CD8-positive, alpha-beta memory T cell (primary cell): ENCODE results near the gene ZFHX3. TPM values are rescaled to one million over a fixed set of nuclear protein-coding genes. Genes with fewer than 3 reads are reported as not detected.

Experiments used
- CTCF ChIA-PET: fragments of 350-600 bp; sonication (Branson Sonifier 250); formaldehyde crosslinking; loops from one replicate; lab custom pipeline; 2021; ENCODE audit warnings: antibody characterized with exemption; lab: Charles Lee
- POLR2A ChIA-PET: fragments of 350-600 bp; sonication (Branson Sonifier 250); formaldehyde crosslinking; loops from one replicate; lab custom pipeline; 2021; ENCODE audit warnings: antibody characterized with exemption; lab: Charles Lee
- DNase-seq, 5 donors: peaks; one replicate each; pipeline versions ENCODE4 v3.0.0 to v3.0.0-alpha.2; 2020 to 2022; ENCODE audit warnings: mixed read lengths in 1 of 5
- H3K27ac ChIP-seq: one replicate; pipeline ENCODE4 v1.7.0; 2013; ENCODE audit warnings: low read depth, mild to moderate bottlenecking, low read length, moderate library complexity
- H3K27me3 ChIP-seq: 2 replicates; pipeline ENCODE4 v1.7.0; 2013; ENCODE audit warnings: low read length, mild to moderate bottlenecking; ENCODE audit not compliant: insufficient read depth, poor library complexity, severe bottlenecking
- H3K36me3 ChIP-seq: 2 replicates; pipeline ENCODE4 v1.7.0; 2013; ENCODE audit warnings: mild to moderate bottlenecking, low read length, moderate library complexity; ENCODE audit not compliant: insufficient read depth
- H3K4me1 ChIP-seq: 2 replicates; pipeline ENCODE4 v1.7.0; 2013; ENCODE audit warnings: mild to moderate bottlenecking, low read length, moderate library complexity; ENCODE audit not compliant: insufficient read depth
- H3K4me3 ChIP-seq: 2 replicates; pipeline ENCODE4 v1.7.0; 2013; ENCODE audit warnings: mild to moderate bottlenecking, low read length
- H3K9me3 ChIP-seq: 2 replicates; pipeline ENCODE4 v1.7.0; 2013; ENCODE audit warnings: mild to moderate bottlenecking, low read length
- H3K27ac Mint-ChIP-seq, 8 donors: one replicate each; pipeline ENCODE4 v1.8.0; 2020 to 2021; ENCODE audit warnings: mixed read lengths in 8 of 8, mild to moderate bottlenecking in 6 of 8, inconsistent platforms in 3 of 8, moderate library complexity in 3 of 8
- H3K27me3 Mint-ChIP-seq, 2 donors: one replicate each; pipeline ENCODE4 v1.8.0; 2020 to 2021; ENCODE audit warnings: mixed read lengths in 2 of 2, mild to moderate bottlenecking in 1 of 2, moderate library complexity in 1 of 2
- H3K36me3 Mint-ChIP-seq, 3 donors: one replicate each; pipeline ENCODE4 v1.8.0; 2020 to 2021; ENCODE audit warnings: mixed read lengths in 3 of 3, inconsistent platforms in 1 of 3, mild to moderate bottlenecking in 1 of 3
- H3K4me1 Mint-ChIP-seq, 3 donors: one replicate each; pipeline ENCODE4 v1.8.0; 2020 to 2021; ENCODE audit warnings: mixed read lengths in 3 of 3, inconsistent platforms in 1 of 3, mild to moderate bottlenecking in 1 of 3
- H3K4me3 Mint-ChIP-seq, 7 donors: one replicate each; pipeline ENCODE4 v1.8.0; 2020 to 2021; ENCODE audit warnings: mixed read lengths in 7 of 7, mild to moderate bottlenecking in 6 of 7, moderate library complexity in 4 of 7, inconsistent platforms in 2 of 7
- H3K9me3 Mint-ChIP-seq, 5 donors: one replicate each; pipeline ENCODE4 v1.8.0; 2020 to 2022; ENCODE audit warnings: mixed read lengths in 5 of 5, mild to moderate bottlenecking in 3 of 5, moderate library complexity in 2 of 5, inconsistent platforms in 1 of 5
- polyA plus RNA-seq: library from polyadenylated mRNA; unstranded; fragments of 300-500 nt; fragmentation: Illumina TruSeq; gene quantifications from one replicate; pipeline ENCODE4 v1.2.3, GENCODE V29; 2021
- total RNA-seq, 2 experiments: library from RNA; stranded (reverse); gene quantifications; one replicate each; pipeline ENCODE4 v1.2.3, GENCODE V29; 2021

ZFHX3 gene
- total and polyA plus RNA-seq, 3 experiments from 2014 or later = 0.13 to 0.22 (median 0.20) TPM

DNA sequence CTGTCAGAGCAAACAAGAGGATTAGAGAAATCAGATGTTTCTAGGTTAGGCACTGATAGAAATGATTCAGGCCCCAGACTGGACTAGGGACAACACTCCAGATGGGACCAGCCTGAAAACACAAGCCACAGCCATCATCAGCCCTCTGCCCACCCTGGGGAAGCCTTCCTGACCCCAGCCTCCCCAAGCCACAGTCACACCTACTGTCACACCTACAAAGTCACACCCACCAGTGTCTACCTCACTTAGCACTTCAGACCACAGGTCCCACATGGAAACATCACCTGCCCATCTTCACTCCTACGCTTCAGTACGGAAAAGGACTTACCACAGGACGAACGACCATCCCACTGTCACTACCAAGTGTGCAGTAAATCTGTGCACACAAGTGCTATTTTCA, 197.9 kb downstream of the ZFHX3 start:
- Mint-ChIP-seq H3K27me3 (peaks cover 2 to 6% of the 10 kb centered on the region in 2 donors), H3K27ac (no peak overlapping the region), H3K36me3 (no peaks in the 10 kb centered on the region), H3K4me1 (peaks cover 0 to 4% (median 2%) of the 10 kb centered on the region in 3 donors), H3K4me3 (no peak overlapping the region), H3K9me3 (peaks cover 0 to 3% (median 0%) of the 10 kb centered on the region in 5 donors)
- DNase-seq = no peak
- no peak overlapping the region for H3K4me3 ChIP-seq
- H3K4me1 ChIP-seq = no peaks in the 10 kb centered on the region
- no peaks in the 10 kb centered on the region for H3K36me3 ChIP-seq
- no peak overlapping the region for H3K27ac ChIP-seq
- POLR2A ChIA-PET = no interaction called here
- no peaks in the 10 kb centered on the region for H3K27me3 ChIP-seq
- H3K9me3 ChIP-seq = no peaks in the 10 kb centered on the region
- CTCF ChIA-PET = no interaction called here

DNA sequence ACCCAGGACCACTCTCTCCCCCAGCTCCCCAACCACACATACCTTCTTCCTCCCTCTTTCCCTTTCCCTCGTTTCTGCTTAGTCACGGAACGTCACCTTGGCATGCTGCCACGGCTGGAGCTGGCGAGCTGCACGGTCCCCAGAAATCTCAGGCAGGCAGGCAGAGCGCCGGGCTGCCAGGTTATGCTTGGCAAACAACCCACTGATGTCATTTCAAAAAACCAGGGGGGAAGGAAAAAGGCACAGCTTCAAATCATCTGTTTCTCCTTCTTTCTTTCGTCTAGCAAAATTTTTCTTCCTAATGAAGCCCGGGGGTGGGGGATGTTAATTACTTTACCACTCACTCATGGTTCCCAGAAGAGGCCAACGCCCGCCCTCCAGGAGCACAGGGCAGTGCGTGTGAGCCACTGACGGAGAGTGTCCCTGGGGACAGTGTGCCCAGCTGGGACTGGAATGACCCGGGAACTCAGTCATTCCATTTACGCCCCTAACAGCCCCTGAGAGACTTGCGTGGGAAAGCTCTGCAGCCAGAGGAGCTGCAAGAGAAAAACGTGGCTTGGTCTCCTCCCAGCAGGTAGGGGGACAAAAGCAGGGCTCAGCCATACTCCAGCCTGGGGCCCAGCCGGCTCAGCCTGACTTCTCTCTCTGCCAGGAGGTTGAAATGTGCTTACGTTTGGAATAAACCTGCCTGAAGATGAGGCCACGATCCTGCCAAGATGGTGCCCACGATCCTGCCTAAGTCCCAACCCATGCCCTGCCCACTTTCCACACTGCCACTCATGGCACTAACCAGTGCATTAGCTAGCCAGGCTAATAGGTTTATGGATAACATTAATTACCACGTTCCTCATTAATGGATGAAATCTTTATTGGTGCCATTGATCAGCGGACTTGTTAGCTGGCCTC, 198.9 kb downstream of the ZFHX3 start:
- Histone ChIP-seq H3K27ac (no peak overlapping the region), H3K4me3 (no peak overlapping the region), H3K4me1 (no peaks in the 10 kb centered on the region), H3K27me3 (no peaks in the 10 kb centered on the region), H3K36me3 (no peaks in the 10 kb centered on the region), H3K9me3 (no peaks in the 10 kb centered on the region)
- ChIA-PET CTCF (interaction anchor here (4.0 kb wide), 1 partner anchor 16 kb away, joined by 14 read pairs; no protein-coding TSS in a partner anchor), POLR2A (no interaction called here)
- DNase-seq = no peak
- Mint-ChIP-seq H3K27me3 (peaks cover 5 to 10% of the 10 kb centered on the region in 2 donors), H3K27ac (no peak overlapping the region), H3K4me1 (peaks cover 0 to 14% (median 5%) of the 10 kb centered on the region in 3 donors), H3K36me3 (no peaks in the 10 kb centered on the region), H3K9me3 (peaks cover 0 to 3% (median 0%) of the 10 kb centered on the region in 5 donors), H3K4me3 (no peak overlapping the region)

- H3K27ac Mint-ChIP-seq = no peak overlapping the region
- DNase-seq = no peak
- peaks cover 0 to 18% (median 6%) of the 10 kb centered on the region in 3 donors for H3K4me1 Mint-ChIP-seq
- no peaks in the 10 kb centered on the region for H3K36me3 Mint-ChIP-seq
- CTCF ChIA-PET = interaction anchor here (4.0 kb wide), 1 partner anchor 15 kb away, joined by 14 read pairs; no protein-coding TSS in a partner anchor
- peaks cover 6 to 14% of the 10 kb centered on the region in 2 donors for H3K27me3 Mint-ChIP-seq
- H3K4me3 Mint-ChIP-seq = no peak overlapping the region
- no peaks in the 10 kb centered on the region for H3K27me3 ChIP-seq
- H3K4me1 ChIP-seq = no peaks in the 10 kb centered on the region
- no peak overlapping the region for H3K27ac ChIP-seq
- POLR2A ChIA-PET = no interaction called here
- H3K9me3 ChIP-seq = no peaks in the 10 kb centered on the region
- no peak overlapping the region for H3K4me3 ChIP-seq
- peaks cover 0 to 3% (median 0%) of the 10 kb centered on the region in 5 donors for H3K9me3 Mint-ChIP-seq
- no peaks in the 10 kb centered on the region for H3K36me3 ChIP-seq
Observed at GRCh38 chr16:72848028-72848400, 199.9 kb downstream of the ZFHX3 start.

GRCh38 chr16:72847187-72848027, 200.5 kb downstream of the ZFHX3 start:
- Mint-ChIP-seq H3K4me3 (no peak overlapping the region), H3K36me3 (no peaks in the 10 kb centered on the region), H3K9me3 (peaks cover 0 to 3% (median 0%) of the 10 kb centered on the region in 5 donors), H3K4me1 (peaks cover 4 to 18% (median 6%) of the 10 kb centered on the region in 3 donors), H3K27ac (no peak overlapping the region), H3K27me3 (peaks cover 6 to 14% of the 10 kb centered on the region in 2 donors)
- Histone ChIP-seq H3K27me3 (no peaks in the 10 kb centered on the region), H3K9me3 (no peaks in the 10 kb centered on the region), H3K4me3 (no peak overlapping the region), H3K27ac (no peak overlapping the region), H3K4me1 (no peaks in the 10 kb centered on the region), H3K36me3 (no peaks in the 10 kb centered on the region)
- CTCF ChIA-PET = interaction anchor here (4.0 kb wide), 1 partner anchor 15 kb away, joined by 14 read pairs; no protein-coding TSS in a partner anchor
- no peak for DNase-seq
- POLR2A ChIA-PET = no interaction called here

DNA sequence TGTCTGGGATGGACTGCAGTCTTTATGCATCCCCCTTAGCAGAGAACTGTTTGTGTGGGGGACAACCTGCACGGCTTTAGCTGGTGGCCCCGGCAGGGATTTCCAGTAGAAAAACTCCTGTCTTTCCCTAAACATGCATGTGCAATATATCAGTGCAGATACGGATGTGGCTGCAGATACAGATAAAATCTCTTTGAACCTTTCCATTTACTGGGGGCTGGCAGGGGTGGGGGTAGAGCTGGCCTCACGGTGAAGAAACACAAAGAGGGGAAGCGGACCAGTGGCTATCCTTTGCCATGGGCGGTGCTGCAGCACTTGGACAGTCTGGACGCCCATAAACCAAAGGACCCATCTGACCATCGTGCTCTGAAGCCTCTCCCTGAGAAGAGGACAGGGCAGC, 201.3 kb downstream of the ZFHX3 start:
- ChIA-PET POLR2A (no interaction called here), CTCF (interaction anchor here (4.0 kb wide), 1 partner anchor 14 kb away, joined by 14 read pairs; no protein-coding TSS in a partner anchor)
- Histone ChIP-seq H3K4me1 (no peaks in the 10 kb centered on the region), H3K9me3 (no peaks in the 10 kb centered on the region), H3K27ac (no peak overlapping the region), H3K27me3 (no peaks in the 10 kb centered on the region), H3K36me3 (no peaks in the 10 kb centered on the region), H3K4me3 (no peak overlapping the region)
- peaks cover 0 to 3% (median 0%) of the 10 kb centered on the region in 5 donors for H3K9me3 Mint-ChIP-seq
- H3K4me3 Mint-ChIP-seq = no peak overlapping the region
- peaks cover 6 to 14% of the 10 kb centered on the region in 2 donors for H3K27me3 Mint-ChIP-seq
- no peaks in the 10 kb centered on the region for H3K36me3 Mint-ChIP-seq
- peak overlapping the region in 1 of 8 donors; percentile 17 for H3K27ac Mint-ChIP-seq
- peaks cover 4 to 18% (median 6%) of the 10 kb centered on the region in 3 donors for H3K4me1 Mint-ChIP-seq
- DNase-seq = no peak

GRCh38 chr16:72845322-72846020, 202.5 kb downstream of the ZFHX3 start:
- H3K9me3 Mint-ChIP-seq = peaks cover 0 to 3% (median 0%) of the 10 kb centered on the region in 5 donors
- no peak overlapping the region for H3K27ac ChIP-seq

GRCh38 chr16:72844225-72844920, 203.6 kb downstream of the ZFHX3 start:
- ChIA-PET POLR2A (no interaction called here), CTCF (interaction anchor here (1.3 kb wide), 1 partner anchor 12 kb away, joined by 4 read pairs; no protein-coding TSS in a partner anchor)
- peaks cover 6 to 12% of the 10 kb centered on the region in 2 donors for H3K27me3 Mint-ChIP-seq
- H3K4me3 Mint-ChIP-seq = peak overlapping the region in 1 of 7 donors; percentile 15
- H3K36me3 Mint-ChIP-seq = no peaks in the 10 kb centered on the region
- H3K27ac Mint-ChIP-seq = peak overlapping the region in 2 of 8 donors; percentile 35 to 51
- peaks cover 4 to 18% (median 6%) of the 10 kb centered on the region in 3 donors for H3K4me1 Mint-ChIP-seq
- Histone ChIP-seq H3K27me3 (no peaks in the 10 kb centered on the region), H3K36me3 (no peaks in the 10 kb centered on the region), H3K4me3 (no peak overlapping the region), H3K4me1 (no peaks in the 10 kb centered on the region), H3K27ac (no peak overlapping the region), H3K9me3 (no peaks in the 10 kb centered on the region)
- DNase-seq = no peak
- peaks cover 0 to 3% (median 0%) of the 10 kb centered on the region in 5 donors for H3K9me3 Mint-ChIP-seq

More at GRCh38 chr16:72845322-72846020, 202.5 kb downstream of the ZFHX3 start:
- H3K36me3 ChIP-seq = no peaks in the 10 kb centered on the region
- POLR2A ChIA-PET = no interaction called here
- H3K27me3 ChIP-seq = no peaks in the 10 kb centered on the region
- CTCF ChIA-PET = interaction anchor here (4.0 kb wide), 1 partner anchor 13 kb away, joined by 14 read pairs; no protein-coding TSS in a partner anchor
- H3K4me3 Mint-ChIP-seq = no peak overlapping the region
- no peaks in the 10 kb centered on the region for H3K9me3 ChIP-seq
- H3K4me1 ChIP-seq = no peaks in the 10 kb centered on the region
- no peak overlapping the region for H3K27ac Mint-ChIP-seq
- peaks cover 6 to 14% of the 10 kb centered on the region in 2 donors for H3K27me3 Mint-ChIP-seq
- DNase-seq = no peak
- no peaks in the 10 kb centered on the region for H3K36me3 Mint-ChIP-seq
- no peak overlapping the region for H3K4me3 ChIP-seq
- H3K4me1 Mint-ChIP-seq = peaks cover 4 to 18% (median 6%) of the 10 kb centered on the region in 3 donors
